ENCODE results near the gene SPEM1.

The SPEM1 gene

DNA sequence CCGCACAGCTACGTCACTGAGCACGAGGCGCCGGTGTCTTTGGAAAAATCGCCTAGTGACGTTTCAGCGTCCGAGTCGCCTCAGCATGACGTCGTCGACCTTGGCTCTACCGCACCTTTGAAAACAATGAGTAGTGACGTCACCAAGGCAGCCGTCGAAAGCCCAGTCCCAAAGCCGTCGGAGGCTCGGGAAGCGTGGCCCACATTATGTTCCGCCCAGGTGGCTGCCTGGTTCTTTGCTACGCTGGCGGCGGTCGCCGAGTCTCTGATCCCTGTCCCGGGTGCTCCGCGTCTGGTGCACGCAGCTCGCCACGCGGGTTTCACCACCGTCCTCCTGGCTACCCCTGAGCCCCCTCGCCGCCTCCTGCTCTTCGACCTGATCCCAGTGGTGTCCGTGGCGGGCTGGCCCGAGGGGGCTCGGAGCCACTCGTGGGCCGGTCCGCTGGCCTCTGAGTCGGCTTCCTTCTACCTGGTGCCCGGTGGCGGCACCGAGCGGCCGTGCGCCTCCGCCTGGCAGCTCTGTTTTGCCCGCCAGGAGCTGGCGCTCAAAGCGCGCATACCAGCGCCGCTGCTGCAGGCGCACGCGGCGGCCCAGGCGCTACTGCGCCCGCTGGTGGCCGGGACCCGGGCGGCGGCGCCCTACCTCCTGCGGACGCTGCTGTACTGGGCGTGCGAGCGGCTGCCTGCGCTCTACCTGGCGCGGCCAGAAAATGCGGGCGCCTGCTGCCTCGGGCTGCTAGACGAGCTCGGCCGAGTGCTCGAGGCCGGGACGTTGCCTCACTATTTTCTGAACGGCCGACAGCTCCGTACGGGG, 16.6 kb downstream of the SPEM1 start:
- no peaks in the 10 kb centered on the region; the same call in 1 of the 2 replicates for H3K27me3 ChIP-seq (ENCODE audit: low read depth)
- no peaks in the 10 kb centered on the region for H3K9me3 ChIP-seq
- peaks cover 11% of the 10 kb centered on the region for H3K4me1 ChIP-seq
- peak; percentile 82 to 84 for DNase-seq (ENCODE audit: low spot score in 2 of 2)
- no peaks in the 10 kb centered on the region for H3K36me3 ChIP-seq (replicated peaks)
- H3K4me3 ChIP-seq: peak overlapping the region; percentile 22
- in situ Hi-C loops (cut with MboI; ENCODE audit: low sequenced_read_pairs): no loop called here

DNA sequence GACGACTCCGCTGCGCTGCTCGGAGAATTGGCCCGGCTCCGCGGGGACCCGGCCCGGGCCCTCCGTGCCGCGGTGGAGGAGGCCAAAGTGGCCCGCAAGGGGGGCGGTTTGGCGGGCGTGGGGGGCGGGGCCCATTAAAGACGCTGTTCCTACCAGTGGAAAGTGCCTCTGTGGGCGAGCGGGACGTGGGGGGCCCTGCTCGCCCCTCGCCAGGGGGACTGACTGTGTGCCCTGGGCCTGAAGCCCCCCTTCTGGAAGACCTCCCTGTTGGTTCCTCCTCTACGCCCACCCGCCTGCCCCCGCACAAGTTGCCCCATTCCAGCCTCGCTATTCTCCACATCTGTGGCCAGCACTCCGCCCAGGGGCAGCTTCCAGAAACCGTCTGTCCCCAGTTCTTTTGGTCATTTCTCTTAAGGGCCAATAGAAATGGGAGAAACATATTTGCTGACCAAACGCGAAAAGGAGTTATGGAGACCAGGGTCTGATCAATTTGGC, 17.3 kb downstream of the SPEM1 start:
- peak overlapping the region; percentile 22 for H3K4me3 ChIP-seq
- in situ Hi-C loops (cut with MboI; ENCODE audit: low sequenced_read_pairs): no loop called here
- H3K9me3 ChIP-seq: no peaks in the 10 kb centered on the region
- peaks cover 11% of the 10 kb centered on the region for H3K4me1 ChIP-seq
- DNase-seq (ENCODE audit: low spot score in 2 of 2): no peak
- no peaks in the 10 kb centered on the region for H3K36me3 ChIP-seq (replicated peaks)
- H3K27me3 ChIP-seq (ENCODE audit: low read depth): no peaks in the 10 kb centered on the region; the same call in 1 of the 2 replicates

DNA sequence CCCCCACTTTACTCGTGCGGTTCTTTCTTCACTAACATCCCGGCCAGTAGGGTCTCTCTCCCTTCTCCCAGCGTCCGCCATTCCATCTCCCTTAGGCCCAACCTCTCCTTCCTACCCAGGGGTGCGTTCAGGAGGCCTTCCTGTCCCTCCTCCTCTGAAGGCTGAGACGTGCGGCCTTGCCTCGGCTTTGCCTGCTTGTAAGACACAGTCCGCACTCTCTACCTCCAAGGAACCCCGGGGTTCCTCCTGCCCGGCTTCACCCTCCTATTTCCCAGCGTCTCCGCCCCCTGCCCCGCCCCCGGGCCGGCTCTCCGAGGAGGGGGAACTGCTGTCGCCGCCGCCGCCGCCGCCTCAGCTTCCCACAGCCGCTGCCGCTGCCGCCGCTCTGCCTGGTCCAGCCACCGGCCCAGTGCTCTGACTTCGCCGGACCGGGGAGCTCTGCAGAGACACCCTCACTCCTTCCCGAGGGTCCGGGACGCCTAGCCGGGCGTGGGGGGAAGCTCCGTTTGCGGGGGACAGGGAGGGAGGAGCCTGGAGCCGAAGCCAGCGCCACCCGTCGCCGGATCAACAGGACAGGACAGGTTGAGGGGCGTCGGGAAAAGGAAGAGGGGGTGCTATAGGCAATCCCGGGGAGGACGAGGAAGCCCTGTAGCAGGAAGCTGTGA, 18.0 kb downstream of the SPEM1 start:
- H3K36me3 ChIP-seq (replicated peaks): no peaks in the 10 kb centered on the region
- H3K4me3 ChIP-seq: peak overlapping the region; percentile 29
- H3K4me1 ChIP-seq: peaks cover 11% of the 10 kb centered on the region
- in situ Hi-C loops (cut with MboI; ENCODE audit: low sequenced_read_pairs): no loop called here
- no peaks in the 10 kb centered on the region; the same call in 1 of the 2 replicates for H3K27me3 ChIP-seq (ENCODE audit: low read depth)
- peak in 1 of 2 experiments; percentile 77 for DNase-seq (ENCODE audit: low spot score in 2 of 2)
- no peaks in the 10 kb centered on the region for H3K9me3 ChIP-seq

DNA sequence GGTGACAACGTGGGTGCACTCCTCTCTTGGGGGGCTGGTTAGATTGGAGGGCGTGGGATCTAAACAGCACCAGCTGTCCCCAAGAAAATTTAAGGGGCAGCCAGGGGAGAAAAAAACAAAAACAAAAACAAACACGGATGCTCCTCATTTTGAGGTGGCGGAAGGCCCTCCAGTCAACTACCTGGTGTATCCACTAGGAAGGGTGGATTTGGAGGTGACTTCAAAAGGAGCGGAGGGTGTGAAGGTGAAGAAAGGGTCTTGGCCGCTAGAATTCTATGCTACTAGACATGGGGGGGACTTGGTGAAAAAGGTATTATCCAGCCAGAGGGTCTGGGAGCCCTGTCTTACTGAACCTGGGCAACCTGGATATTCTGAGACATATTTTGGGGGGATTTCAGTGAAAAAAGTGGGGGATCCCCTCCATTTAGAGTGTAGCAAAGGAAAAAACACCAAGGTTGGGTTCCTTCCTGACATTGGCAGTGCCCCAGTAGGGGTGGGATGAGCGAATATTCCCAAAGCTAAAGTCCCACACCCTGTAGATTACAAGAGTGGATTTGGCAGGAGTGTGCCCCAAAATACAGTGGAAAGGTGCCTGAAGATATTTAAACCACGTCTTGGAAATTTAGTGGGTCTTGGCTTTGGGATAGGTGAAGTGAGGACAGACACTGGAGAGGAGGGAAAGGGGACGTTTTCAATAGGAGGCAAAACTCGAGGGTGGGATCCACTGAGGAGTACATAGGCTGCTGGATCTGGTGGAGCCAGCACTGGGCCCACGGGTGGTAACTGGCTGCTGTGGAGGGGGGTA, 18.7 kb downstream of the SPEM1 start:
- DNase-seq (ENCODE audit: low spot score in 2 of 2): no peak
- Histone ChIP-seq H3K27me3 (ENCODE audit: low read depth) (no peaks in the 10 kb centered on the region; the same call in 1 of the 2 replicates), H3K36me3 (replicated peaks) (no peaks in the 10 kb centered on the region), H3K4me3 (peak overlapping the region; percentile 29), H3K9me3 (no peaks in the 10 kb centered on the region), H3K4me1 (peaks cover 11% of the 10 kb centered on the region)
- in situ Hi-C loops (cut with MboI; ENCODE audit: low sequenced_read_pairs): no loop called here

DNA sequence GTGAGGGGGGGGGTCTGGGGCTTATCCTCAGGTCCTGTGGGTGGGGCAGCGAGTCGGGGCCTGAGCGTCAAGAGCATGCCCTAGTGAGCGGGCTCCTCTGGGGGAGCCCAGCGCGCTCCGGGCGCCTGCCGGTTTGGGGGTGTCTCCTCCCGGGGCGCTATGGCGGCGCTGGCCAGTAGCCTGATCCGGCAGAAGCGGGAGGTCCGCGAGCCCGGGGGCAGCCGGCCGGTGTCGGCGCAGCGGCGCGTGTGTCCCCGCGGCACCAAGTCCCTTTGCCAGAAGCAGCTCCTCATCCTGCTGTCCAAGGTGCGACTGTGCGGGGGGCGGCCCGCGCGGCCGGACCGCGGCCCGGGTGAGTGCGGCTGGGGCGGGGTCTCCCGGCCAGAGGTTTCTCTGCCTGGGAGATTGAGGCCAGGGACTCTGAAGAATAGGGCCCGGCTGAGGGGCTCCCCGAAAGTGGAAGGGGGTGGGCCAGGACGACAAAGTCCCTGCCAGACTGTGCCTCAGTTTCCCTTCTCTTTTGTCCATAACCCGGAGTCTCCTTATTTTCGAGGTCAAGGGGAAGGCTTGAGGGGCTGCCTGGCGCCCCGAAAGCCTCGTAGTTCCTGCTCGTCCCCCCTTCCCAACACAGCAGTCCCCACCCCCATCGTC, 19.5 kb downstream of the SPEM1 start, which contains the start of gene FGF11:
TSS of gene FGF11 (plus strand) at position 51 of the 651 bp plus-strand sequence. CDS start at position 160, 109 bp downstream.
- H3K9me3 ChIP-seq: no peaks in the 10 kb centered on the region
- H3K36me3 ChIP-seq (replicated peaks): no peaks in the 10 kb centered on the region
- DNase-seq (ENCODE audit: low spot score in 2 of 2): no peak
- H3K4me1 ChIP-seq: peaks cover 11% of the 10 kb centered on the region
- H3K27me3 ChIP-seq (ENCODE audit: low read depth): no peaks in the 10 kb centered on the region; the same call in 1 of the 2 replicates
- in situ Hi-C loops (cut with MboI; ENCODE audit: low sequenced_read_pairs): no loop called here
- H3K4me3 ChIP-seq: peak within 1 kb of the TSS; percentile 29

GRCh38 chr17:7440113-7440833, 20.1 kb downstream of the SPEM1 start:
- Histone ChIP-seq H3K27me3 (ENCODE audit: low read depth) (no peaks in the 10 kb centered on the region; the same call in 1 of the 2 replicates), H3K4me1 (peaks cover 11% of the 10 kb centered on the region), H3K9me3 (no peaks in the 10 kb centered on the region), H3K4me3 (no peak overlapping the region), H3K36me3 (replicated peaks) (no peaks in the 10 kb centered on the region)
- in situ Hi-C loops (cut with MboI; ENCODE audit: low sequenced_read_pairs): no loop called here
- peak in 1 of 2 experiments; percentile 31 for DNase-seq (ENCODE audit: low spot score in 2 of 2)

DNA sequence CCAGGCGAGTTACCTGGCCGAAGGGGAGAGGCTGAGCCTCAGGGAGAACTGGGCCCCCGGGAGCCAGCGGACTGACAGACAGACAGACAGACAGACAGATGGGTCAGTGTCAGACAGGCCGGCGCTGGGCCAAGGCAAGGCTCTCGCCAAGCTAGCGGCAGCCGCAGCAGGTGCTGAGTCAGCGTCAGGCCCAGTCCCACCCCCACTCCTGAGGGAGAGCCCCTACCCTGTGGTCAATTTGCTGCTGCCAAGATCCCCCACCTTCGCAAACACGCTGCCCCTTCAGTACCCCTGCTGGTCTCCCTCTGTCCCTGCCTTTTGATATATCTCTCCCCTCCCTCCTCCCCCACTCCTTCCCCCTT, 20.7 kb downstream of the SPEM1 start:
- H3K4me3 ChIP-seq: no peak overlapping the region
- DNase-seq (ENCODE audit: low spot score in 2 of 2): no peak

GRCh38 chr17:7441266-7441665, 21.1 kb downstream of the SPEM1 start:
- in situ Hi-C loops (cut with MboI; ENCODE audit: low sequenced_read_pairs): no loop called here
- DNase-seq (ENCODE audit: low spot score in 2 of 2): no peak
- Histone ChIP-seq H3K9me3 (no peaks in the 10 kb centered on the region), H3K27me3 (ENCODE audit: low read depth) (no peaks in the 10 kb centered on the region; the same call in 1 of the 2 replicates), H3K4me3 (no peak overlapping the region), H3K36me3 (replicated peaks) (no peaks in the 10 kb centered on the region), H3K4me1 (peaks cover 11% of the 10 kb centered on the region)

More for the DNA sequence above, 20.7 kb downstream of the SPEM1 start:
- peaks cover 11% of the 10 kb centered on the region for H3K4me1 ChIP-seq
- no peaks in the 10 kb centered on the region; the same call in 1 of the 2 replicates for H3K27me3 ChIP-seq (ENCODE audit: low read depth)
- no peaks in the 10 kb centered on the region for H3K36me3 ChIP-seq (replicated peaks)
- H3K9me3 ChIP-seq: no peaks in the 10 kb centered on the region
- in situ Hi-C loops (cut with MboI; ENCODE audit: low sequenced_read_pairs): no loop called here

DNA sequence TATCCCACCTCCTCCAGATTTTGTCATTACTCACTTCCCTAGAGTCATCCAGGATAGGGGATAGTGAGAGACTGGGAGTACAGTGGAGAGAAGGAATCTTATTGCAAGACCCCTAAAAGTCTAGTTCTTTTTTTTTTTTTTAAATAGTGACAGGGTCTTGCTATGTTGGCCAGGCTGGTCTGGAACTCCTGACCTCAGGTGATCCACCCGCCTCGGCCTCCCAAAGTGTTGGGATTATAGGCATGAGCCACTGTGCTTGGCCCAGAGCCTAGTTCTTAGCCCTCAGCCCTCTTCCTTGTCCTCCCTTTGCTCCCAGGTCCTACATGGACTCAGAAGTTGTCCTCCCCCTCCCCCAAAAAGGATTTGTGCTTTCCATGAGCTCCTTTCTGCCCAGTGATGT, 22.0 kb downstream of the SPEM1 start:
- DNase-seq (ENCODE audit: low spot score in 2 of 2): no peak
- in situ Hi-C loops (cut with MboI; ENCODE audit: low sequenced_read_pairs): no loop called here
- Histone ChIP-seq H3K36me3 (replicated peaks) (no peaks in the 10 kb centered on the region), H3K4me3 (no peak overlapping the region), H3K27me3 (ENCODE audit: low read depth) (no peaks in the 10 kb centered on the region; the same call in 1 of the 2 replicates), H3K9me3 (no peaks in the 10 kb centered on the region), H3K4me1 (peaks cover 7% of the 10 kb centered on the region)

DNA sequence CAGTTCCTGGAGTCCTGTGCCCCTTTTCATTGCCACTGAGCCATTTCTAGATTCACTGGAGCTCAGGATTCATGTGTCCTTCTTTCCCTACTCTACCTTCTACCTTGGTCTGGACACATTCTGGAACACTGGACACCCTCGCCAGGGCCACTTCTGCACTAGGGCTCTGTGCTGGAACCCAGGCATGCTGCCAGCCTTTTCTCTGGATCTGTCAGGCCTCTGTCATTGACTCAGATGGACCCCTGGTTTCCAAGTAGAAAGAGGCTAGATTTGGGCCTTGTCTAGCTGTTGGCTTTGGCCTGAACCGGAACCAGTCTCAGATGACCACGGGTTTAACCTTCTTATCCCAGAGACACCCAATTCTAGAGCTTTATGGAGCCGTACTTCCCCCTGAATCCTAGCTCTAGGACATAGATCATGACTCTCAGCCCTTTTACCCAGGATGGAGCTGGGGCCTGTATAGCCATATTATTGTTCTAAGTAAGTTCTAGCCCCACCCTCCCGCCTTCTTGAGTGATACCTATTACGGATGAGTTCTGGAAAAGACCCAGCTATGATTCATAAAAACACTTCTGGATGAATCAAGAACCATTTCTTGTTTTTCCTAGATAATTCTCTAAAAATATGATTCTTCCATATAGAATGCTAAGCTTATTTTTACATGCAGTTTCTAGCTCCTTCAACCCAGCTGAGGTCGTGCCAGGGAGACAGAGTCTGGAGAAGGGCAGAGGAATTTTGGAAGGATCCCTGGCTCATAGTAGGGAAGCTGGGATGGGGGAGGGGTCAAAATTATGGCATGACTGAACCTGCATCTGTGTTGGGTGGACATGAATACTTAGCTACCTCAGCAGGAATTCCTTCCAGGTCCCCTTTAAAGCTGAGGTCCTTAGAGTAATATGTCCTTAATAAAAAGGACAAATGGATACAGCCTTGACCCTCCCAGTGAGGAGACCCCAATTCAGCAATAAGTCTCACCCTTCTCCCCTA, 23.7 kb downstream of the SPEM1 start:
- no peak overlapping the region for H3K4me3 ChIP-seq
- DNase-seq (ENCODE audit: low spot score in 2 of 2): no peak
- H3K9me3 ChIP-seq: no peaks in the 10 kb centered on the region
- no peaks in the 10 kb centered on the region for H3K36me3 ChIP-seq (replicated peaks)
- in situ Hi-C loops (cut with MboI; ENCODE audit: low sequenced_read_pairs): no loop called here
- H3K27me3 ChIP-seq (ENCODE audit: low read depth): no peaks in the 10 kb centered on the region
- H3K4me1 ChIP-seq: no peaks in the 10 kb centered on the region

DNA sequence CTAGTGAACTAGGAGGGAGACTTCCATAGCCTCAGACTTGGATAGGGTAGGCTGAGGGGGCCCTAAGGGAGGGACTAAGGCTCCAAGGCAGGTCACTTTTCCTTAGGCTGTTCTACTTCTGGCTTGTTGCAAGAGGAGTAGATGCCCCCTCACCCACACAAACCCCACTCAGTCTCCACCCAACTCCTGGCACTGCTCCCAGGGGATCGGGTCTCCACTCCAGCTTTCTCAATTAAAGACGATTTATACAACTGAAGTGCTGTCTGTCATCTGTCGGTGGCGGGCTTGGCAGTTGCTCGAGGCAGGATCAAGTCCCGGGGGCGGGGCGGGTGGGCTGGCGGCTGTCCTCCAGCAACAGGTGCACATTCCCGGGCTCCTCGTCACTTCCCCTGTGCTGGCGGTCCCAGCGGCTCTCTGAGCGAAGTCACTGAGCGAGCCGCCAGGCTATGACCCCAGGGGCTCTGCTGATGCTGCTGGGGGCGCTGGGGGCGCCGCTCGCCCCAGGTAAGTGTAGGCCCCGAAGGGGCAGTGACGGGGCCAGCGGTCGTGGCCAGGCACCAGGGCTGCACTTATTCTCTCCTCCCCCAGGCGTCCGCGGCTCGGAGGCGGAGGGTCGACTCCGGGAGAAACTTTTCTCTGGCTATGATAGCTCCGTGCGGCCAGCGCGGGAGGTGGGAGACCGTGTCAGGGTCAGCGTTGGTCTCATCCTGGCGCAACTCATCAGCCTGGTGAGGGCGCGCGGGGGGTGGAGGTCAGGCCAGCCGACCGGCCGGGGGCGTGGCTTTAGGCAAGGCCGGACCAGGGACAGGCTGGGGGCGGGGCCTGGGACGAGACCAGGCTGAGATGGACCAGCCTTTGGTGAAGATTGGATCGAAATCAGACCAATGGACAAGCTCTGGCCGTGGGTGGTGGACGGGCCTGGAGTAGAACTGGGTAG, 24.8 kb downstream of the SPEM1 start, which contains the start of gene CHRNB1:
TSS of gene CHRNB1 (plus strand) at position 380 of the 937 bp plus-strand sequence. CDS start at position 447, 67 bp downstream.
- no peaks in the 10 kb centered on the region for H3K27me3 ChIP-seq (ENCODE audit: low read depth)
- no peaks in the 10 kb centered on the region for H3K4me1 ChIP-seq
- no peaks in the 10 kb centered on the region for H3K9me3 ChIP-seq
- no peak for DNase-seq (ENCODE audit: low spot score in 2 of 2)
- no peak within 1 kb of the TSS for H3K4me3 ChIP-seq
- H3K36me3 ChIP-seq (replicated peaks): no peaks in the 10 kb centered on the region
- in situ Hi-C loops (cut with MboI; ENCODE audit: low sequenced_read_pairs): no loop called here

Measured in HAP-1 (cell line).